Glomerular endothelial cell (primary cell): ENCODE measurements around the gene CHRNE. TPM values are rescaled to one million over a fixed set of nuclear protein-coding genes. Genes with fewer than 3 reads are reported as not detected.
"Not testable (repeated sequence)": the region's sequence is repeated elsewhere in the genome, so short reads cannot be mapped to it uniquely, and the experiment has no call there.

Experiments used
- DNase-seq: peaks from one replicate; pipeline ENCODE4 v3.0.0-alpha.2; 2011; ENCODE audit warnings: low read depth, low spot score; ENCODE audit errors: extremely low read depth
- total RNA-seq: library from RNA; depleted of rRNA; stranded (reverse); fragments of >200 nt; gene quantifications from 2 replicates; pipeline ENCODE4 v1.2.3, GENCODE V29; 2015

Gene CHRNE
- total RNA-seq, 1 donor from 2014 or later = 0.76 TPM

GRCh38 chr17:4939796-4940554, 37.1 kb upstream of the CHRNE start, which contains the start of the genes RNF167 and SLC25A11:
Gene RNF167 (plus strand): TSS chr17:4940268. CDS start chr17:4940910, 642 bp downstream.
Gene SLC25A11 (minus strand): TSS chr17:4940046. CDS start chr17:4939910, 136 bp downstream.
- peak; percentile 100 for DNase-seq

- DNase-seq = no peak
These were observed 36.6 kb upstream of the CHRNE start for GRCh38 chr17:4939546-4939795.

GRCh38 chr17:4938688-4939545, 36.0 kb upstream of the CHRNE start:
- no peak for DNase-seq

- no peak for DNase-seq
These were observed 35.2 kb upstream of the CHRNE start for GRCh38 chr17:4938069-4938491.

GRCh38 chr17:4937553-4937952, 34.7 kb upstream of the CHRNE start:
- no peak for DNase-seq

GRCh38 chr17:4936436-4936835, 33.5 kb upstream of the CHRNE start:
- DNase-seq = no peak

GRCh38 chr17:4935650-4936049, 32.8 kb upstream of the CHRNE start:
- no peak for DNase-seq

- DNase-seq = no peak
These were observed 31.5 kb upstream of the CHRNE start for GRCh38 chr17:4934173-4934979.

- no peak for DNase-seq
These were observed 30.7 kb upstream of the CHRNE start for GRCh38 chr17:4933646-4934045.

GRCh38 chr17:4932756-4933155, 29.9 kb upstream of the CHRNE start:
- no peak for DNase-seq

- no peak for DNase-seq
These were observed 29.1 kb upstream of the CHRNE start, which contains the start of gene GP1BA for GRCh38 chr17:4931963-4932362. Gene GP1BA (plus strand): TSS chr17:4932277. CDS start chr17:4932605, 328 bp downstream.

GRCh38 chr17:4928881-4929280, 26.0 kb upstream of the CHRNE start:
- DNase-seq = no peak

GRCh38 chr17:4926577-4927335, 23.9 kb upstream of the CHRNE start:
- DNase-seq = not testable (repeated sequence)

GRCh38 chr17:4921320-4921719, 18.4 kb upstream of the CHRNE start:
- DNase-seq = no peak

- no peak for DNase-seq
These were observed 17.6 kb upstream of the CHRNE start for GRCh38 chr17:4920351-4921048.

GRCh38 chr17:4919511-4920047, 16.7 kb upstream of the CHRNE start:
- DNase-seq = no peak

- DNase-seq = not testable (repeated sequence)
These were observed 11.7 kb upstream of the CHRNE start for GRCh38 chr17:4914551-4914950.

- no peak for DNase-seq
These were observed 11.1 kb upstream of the CHRNE start for GRCh38 chr17:4913994-4914393.

GRCh38 chr17:4908711-4909496, 6.0 kb upstream of the CHRNE start:
- DNase-seq = no peak
